Stomach (tissue), 4 donors: ENCODE data around the gene CYB5R3.

Source experiments
- POLR2A ChIP-seq, 4 donors: fragments of 450-650 bp; IDR thresholded peaks; one replicate each; pipeline ENCODE4 v1.6.1; 2016; ENCODE audit warnings: antibody characterized with exemption in 4 of 4, control low read depth in 2 of 4, mild to moderate bottlenecking in 1 of 4, moderate library complexity in 1 of 4
- TF ChIP-seq, protein P1 (sequence below), 7 experiments: fragments of 450-650 bp in 4 of 7; fragments of 200-600 bp in 3 of 7; sonication (generic) in 3 of 7; IDR thresholded peaks; one replicate each; pipeline ENCODE4 v1.5.1; 2016 to 2019; ENCODE audit warnings: antibody characterized with exemption in 7 of 7, control low read depth in 2 of 7, mild to moderate bottlenecking in 1 of 7

DNA sequence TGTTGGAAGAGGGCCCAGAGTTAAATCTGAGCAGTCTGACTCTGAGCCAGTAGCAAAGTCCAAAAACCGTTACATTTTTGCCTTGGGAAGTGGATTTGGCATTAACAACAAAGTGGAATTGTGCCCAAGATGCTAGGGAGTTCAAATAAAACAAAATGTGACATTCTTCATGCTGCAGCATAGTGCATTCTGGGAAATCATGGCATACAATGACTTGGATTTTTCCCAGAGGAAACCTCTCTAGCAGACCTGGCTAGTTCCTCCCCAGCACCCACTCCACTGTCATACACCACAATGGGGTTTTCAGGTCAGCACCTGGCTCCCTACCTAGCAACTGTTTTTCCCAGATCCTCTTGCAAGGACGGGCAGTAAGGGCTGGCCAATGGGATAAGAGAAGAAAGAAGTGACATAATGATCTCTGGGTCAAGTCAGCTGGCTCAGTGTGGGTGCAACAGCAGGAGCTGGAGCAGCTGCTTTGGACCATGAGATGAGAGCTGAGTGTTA is 24.8 kb upstream of the CYB5R3 start:
- no peak for TF ChIP-seq POLR2A (IDR thresholded peaks at IDR 0.05)
- TF ChIP-seq, protein P1, sequence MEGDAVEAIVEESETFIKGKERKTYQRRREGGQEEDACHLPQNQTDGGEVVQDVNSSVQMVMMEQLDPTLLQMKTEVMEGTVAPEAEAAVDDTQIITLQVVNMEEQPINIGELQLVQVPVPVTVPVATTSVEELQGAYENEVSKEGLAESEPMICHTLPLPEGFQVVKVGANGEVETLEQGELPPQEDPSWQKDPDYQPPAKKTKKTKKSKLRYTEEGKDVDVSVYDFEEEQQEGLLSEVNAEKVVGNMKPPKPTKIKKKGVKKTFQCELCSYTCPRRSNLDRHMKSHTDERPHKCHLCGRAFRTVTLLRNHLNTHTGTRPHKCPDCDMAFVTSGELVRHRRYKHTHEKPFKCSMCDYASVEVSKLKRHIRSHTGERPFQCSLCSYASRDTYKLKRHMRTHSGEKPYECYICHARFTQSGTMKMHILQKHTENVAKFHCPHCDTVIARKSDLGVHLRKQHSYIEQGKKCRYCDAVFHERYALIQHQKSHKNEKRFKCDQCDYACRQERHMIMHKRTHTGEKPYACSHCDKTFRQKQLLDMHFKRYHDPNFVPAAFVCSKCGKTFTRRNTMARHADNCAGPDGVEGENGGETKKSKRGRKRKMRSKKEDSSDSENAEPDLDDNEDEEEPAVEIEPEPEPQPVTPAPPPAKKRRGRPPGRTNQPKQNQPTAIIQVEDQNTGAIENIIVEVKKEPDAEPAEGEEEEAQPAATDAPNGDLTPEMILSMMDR (IDR thresholded peaks at IDR 0.05): no peak
